Stimulated activated CD8-positive, alpha-beta memory T cell treated with anti-CD3 and anti-CD28 coated beads, Interleukin-12 subunit alpha, Interleukin-12 subunit beta, amount 100 ng/mL, for 24 hours (primary cell): Measurements from ENCODE around the gene ITGBL1.
"Not testable (repeated sequence)": the region's sequence is repeated elsewhere in the genome, so short reads cannot be mapped to it uniquely, and the experiment has no call there.

Experiments
- DNase-seq: peaks from one replicate; pipeline ENCODE4 v3.0.0-alpha.2; 2020; ENCODE audit errors: extremely low read depth

The ITGBL1 gene

DNA sequence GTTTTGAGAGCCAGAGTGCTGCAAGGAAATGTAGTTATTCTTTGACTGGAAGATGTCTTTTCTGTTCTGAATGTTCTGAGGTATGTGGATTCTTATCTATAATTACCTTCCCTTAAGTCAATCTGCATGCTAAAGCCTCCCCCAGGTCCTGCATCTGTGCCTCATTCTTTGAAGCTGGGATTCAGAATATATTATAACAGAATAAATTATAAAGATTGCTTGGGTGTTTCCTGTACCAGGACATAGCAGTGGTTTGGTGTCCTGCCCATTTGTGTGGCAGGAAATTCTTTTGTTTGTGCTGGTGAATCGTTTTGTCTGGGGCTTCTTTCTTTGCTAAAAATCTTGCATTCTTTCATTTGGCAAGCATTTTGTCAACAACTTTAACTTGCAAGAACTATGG lies 60.2 kb downstream of the ITGBL1 start:
- DNase-seq, result no peak

DNA sequence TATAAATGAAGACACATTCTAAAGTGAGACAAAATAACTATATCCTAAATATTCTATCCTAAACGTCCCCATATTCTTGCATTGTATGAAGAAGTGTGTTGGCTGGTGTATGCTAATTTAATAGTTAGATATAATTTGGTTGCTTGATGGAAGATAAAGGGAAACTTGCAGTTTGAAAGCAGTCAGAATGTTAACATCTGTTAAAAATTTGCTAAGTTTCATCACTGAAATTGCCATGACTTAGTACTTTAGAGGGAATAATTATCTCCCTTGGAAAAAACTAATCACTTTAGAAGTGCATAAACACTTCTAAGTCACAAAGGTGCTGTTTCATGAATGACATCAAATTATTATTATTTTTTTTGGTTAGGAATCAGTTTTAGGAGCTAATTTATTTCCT lies 61.6 kb downstream of the ITGBL1 start:
- DNase-seq, result no peak

DNA sequence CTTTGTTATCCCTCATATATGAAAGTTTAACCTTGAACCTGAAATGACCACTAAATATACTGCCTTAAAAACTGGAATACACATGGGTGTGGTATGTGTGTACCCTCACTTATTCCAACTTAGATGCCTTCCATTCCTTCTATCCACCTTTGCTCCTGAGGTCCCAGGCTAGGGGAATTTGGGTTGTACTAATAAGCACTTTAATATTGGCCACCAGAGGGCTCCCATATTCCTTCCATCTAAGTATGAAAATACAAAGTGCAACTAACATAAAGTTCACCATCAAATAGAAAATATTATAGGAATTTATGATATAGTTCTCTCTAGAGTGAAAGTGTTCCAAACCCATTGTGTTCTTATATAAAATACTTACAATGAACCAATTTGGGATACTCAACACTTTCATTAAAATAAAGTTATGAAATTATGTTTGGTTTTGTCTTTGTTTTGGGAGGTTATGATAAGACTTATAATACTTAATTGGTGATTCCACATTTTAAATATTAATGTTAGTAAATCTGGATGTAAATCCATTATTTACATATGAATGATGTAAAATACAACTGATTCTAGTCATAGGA lies 62.3 kb downstream of the ITGBL1 start:
- DNase-seq, result no peak

DNA sequence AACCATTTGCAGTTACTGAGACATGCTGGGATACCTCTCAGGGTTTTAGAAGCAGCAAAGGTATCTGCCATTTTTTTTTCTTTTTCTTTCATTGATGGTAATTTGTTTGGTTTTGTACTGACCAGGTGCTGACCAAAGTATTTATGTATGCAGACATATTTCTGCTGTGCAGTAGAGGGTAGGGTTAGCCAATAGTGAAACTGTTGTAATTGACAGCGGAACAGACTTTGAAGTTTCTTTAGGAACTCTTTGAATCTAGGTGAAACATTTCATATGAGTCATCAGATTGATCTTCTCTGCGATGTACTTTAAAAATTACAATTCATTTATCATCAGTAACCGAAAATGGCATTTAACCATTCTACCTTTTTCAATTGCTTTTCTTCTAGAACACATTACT lies 63.0 kb downstream of the ITGBL1 start:
- DNase-seq, result no peak

DNA sequence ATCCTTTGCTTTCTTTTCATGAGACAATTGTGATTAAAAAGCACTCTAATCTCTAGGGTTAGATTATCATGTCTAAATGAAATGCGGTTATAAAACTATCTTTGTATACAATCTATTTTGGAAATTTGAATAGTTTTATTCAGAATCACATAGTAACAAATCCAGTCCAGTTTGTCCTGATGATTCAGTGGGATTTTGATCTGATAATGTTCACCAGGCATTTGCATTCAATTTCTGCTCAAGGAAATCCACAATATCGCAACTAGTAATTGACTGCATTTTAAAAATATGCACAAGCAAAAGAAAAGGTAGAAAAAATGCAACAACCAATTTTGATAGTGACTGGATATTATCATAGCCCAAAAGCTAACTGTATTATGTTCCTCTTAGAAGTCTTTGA lies 63.8 kb downstream of the ITGBL1 start:
- DNase-seq, result no peak

DNA sequence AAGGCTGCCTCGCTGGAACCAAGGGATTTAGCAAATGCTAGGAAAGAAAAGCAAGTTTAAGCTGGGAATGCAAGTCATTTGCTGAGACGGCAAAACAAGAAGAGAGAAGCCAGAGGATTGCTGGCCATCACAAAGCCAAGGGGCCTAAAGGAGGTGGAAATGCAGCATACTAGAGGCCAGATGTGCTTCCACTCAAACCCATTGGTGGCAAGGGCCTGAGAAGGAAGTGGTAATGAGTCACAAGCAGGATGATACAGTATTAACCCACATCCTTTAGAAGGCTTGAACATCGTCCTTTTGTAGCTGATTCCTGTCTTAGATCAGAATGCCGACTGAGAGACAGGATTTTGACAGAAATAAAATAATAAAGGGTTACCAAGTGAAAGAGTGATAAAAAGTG lies 68.2 kb downstream of the ITGBL1 start:
- DNase-seq, result no peak

DNA sequence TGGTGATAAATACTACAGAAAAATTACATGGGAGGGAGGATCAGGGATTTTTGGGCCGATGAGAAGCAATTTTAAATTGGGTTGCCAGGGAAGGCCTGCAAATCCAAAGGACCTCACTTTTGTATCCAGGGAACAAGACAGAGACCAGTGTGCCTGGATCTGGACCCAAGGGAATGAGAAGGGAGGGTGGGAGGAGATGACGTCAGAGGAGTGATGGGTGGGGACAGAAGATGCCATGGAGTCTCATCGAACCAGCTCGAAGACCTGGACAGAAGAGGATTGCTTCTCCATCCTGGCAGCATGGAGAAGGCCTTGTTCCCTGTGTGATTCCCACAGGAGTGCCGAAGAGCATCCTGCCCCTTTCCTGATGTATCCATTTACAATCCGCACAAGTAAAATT lies 68.9 kb downstream of the ITGBL1 start:
- no peak for DNase-seq

DNA sequence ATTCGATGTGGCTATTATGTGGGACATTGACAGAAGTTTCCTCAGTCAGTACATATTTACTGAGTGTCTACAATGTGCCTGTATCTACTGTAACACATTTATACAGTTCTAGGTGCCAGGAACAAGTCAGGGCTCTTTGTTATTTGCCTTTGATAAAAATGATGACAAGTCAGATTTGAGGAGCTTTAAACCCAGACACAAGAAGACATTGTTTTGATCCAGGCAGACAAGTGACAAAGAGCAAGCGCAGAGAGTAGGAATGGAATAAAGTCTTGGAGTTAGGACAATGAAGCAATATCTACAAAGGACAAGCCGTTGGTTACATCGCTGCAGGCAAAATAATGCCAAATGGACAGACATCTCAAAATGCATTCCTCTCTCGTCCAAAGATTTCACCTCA lies 70.1 kb downstream of the ITGBL1 start:
- DNase-seq, result no peak

DNA sequence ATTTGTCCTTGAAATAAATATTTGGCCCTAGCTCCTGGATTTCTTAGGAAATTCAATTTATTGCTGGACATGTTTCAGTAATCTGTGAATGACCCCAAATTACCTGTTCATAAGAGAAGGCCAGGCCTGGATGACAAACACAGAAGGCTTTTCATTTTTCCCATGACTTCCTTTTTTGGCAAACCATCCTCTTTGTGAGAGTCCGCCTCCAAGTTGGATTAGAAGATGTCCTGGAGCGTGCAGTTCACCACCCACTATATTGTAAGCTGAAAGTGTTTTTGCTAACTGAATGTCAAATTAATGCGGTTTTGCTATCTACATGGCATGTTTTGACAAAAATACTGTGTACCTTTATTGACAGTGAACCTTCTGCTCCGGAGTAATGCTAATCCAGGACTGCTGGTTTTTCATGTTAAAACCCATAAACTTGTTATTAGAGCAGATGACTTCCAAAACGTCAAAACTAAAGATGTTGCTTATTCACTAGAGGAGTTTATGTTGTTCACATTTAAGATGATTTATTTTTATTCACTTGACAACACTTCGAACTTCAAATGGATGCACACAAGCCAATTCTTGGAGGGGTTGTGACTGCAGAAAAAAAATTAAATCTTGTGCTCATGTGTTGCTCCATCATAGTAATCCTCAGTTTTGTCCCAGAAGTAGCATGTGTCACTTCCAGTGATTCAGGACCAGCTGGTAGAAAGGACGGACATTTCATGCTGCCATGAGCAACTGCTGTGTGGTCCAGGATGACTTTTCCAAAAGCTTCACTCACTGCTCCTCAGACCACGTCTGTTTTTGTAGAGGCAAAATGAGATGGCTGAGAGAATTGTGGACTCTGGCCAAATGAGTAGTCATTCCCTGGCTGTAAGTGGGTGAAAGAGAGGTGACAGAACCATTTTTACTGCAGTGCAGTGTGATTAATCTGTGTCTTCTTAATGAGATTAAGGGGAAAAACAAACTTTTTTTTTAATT lies 71.0 kb downstream of the ITGBL1 start:
- DNase-seq, result no peak

DNA sequence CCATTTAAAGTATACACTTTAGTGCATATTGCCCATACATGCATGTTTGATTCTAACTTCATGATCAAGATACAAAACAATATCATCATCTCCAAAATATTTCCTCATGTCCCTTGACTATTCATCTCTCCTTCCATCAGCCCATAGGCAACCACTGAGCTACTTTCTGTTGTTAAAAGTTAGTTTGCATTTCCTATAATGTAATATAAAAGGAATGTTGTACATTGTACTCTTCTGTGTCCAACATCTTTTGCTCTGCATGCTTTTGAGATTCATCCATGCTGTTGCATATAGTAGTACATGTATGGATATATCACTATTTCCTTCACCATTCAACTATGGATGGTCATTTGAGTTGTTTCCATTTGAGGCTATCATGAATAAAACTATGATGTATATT lies 74.7 kb downstream of the ITGBL1 start:
- no peak for DNase-seq

DNA sequence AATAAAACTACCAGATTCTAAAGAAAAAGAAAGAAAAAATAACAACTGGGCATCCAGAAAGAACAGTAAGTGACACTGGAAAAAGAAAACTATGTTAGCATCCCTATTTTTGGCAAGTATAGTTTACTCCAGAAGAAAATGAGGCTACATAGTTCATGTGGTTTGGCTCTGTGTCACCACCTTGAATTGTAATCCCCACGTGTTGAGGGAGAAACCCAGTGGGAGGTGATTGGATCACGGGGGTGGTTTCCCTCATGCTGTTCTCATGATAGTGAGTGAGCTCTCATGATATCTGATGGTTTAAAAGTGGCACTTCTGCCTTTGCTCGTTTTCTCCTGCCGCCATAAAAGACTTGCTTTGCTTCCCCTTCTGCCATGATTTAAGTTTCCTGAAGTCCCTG lies 76.9 kb downstream of the ITGBL1 start:
- no peak for DNase-seq

DNA sequence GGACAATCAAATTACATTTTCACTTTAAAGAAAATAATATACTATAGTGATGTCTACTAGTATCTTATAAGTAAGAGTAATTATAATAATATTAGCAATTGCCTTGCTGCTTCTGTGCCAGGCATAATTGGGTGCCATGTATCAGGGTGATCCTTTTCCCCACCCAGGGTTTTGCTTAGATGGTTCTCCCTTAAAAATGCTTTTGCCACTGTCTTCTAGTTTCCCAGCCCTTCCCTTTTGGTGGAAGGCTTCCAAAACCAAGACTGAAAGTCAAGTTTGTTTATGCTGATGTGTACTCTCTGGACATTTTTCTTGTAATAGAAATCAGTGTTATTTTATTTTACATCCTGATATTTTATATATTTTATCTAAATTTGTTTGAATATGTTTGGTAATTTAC lies 77.8 kb downstream of the ITGBL1 start:
- DNase-seq, result no peak

DNA sequence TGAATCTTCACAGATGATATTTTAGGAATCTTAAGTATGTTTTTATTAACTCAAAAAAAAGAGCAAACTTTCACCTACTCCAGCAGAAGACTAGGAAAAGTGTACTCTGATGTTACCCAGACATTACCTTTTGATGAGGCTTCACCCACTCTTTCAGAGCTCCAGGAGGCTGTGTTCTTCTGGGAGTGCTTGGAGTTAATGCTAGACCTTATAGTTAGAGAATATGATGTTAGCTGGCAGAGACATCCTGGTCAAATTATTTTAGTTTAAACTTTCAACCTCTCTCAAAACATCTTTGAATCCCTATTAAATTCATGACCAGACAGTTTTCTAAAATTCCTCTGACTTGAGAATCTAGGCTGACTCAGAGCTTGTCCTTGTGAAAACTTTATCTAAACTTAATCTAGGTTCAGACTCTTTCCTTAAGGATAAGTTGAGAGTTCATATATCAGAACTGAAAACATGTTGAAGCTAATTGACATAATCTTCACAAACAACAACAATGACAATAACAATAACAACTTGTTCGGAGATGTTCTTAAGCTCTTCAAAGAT lies 82.8 kb downstream of the ITGBL1 start:
- DNase-seq, result no peak

DNA sequence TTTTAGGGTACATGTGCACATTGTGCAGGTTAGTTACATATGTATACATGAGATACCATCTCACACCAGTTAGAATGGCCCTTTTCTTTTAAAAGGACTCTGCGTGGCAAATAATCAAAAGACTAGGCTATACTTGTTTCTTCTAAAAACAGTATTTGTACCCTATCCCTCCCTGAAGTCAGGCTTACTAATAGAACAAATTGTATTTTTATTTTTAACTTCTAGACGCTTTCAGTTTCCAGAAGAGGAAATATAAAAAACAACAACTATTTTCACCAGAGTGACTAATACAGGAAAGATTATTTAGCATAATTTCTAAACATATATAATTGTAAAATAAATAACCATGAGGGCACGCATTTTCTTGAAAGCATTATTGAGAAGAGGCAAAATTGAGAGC lies 83.6 kb downstream of the ITGBL1 start:
- DNase-seq, result no peak

DNA sequence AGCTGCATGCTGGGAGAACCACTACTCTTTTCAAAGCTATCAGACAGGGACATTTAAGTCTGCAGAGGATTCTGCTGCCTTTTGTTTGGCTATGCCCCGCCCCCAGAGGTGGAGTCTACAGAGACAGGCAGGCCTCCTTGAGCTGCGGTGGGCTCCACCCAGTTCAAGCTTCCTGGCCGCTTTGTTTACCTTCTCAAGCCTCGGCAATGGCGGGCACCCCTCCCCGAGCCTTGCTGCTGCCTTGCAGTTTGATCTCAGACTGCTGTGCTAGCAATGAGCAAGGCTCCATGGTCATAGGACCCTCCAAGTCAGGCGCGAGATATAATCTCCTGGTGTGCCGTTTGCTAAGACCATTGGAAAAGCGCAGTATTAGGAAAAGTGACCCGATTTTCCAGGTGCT lies 92.1 kb downstream of the ITGBL1 start:
- not testable (repeated sequence) for DNase-seq

DNA sequence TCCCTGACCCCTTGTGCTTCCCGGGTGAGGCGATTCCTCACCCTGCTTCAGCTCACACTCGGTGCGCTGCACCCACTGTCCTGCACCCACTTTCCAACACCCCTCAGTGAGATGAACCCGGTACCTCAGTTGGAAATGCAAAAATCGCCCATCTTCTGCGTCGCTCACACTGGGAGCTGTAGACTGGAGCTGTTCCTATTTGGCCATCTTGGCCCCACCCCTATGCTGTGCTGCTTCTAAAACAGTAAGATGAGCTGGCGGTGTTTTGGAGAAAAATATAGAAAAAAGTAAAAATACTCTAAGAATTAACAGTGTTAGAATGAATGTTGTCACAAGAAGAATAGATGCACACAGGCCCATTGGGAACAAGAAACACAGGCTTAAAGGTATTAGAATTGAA lies 92.5 kb downstream of the ITGBL1 start:
- DNase-seq, result no peak

DNA sequence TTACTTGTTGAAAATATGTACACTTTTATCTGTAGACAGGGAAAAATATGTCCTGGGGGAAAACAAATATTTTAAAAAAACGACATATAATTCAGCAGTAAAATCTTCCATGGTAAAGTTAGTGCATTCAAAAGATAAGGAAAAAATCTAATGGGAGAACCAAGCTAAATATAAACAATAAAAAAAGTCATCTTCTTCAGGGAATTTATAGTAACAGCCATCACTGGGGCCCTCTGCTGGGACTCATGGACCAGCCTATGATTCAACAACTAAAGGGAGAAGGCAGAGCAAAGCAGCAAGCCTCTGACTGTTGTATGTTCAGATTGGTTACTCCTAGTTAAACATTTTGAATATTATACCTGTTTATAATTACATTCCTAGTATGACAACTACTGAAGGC lies 93.0 kb downstream of the ITGBL1 start:
- no peak for DNase-seq

DNA sequence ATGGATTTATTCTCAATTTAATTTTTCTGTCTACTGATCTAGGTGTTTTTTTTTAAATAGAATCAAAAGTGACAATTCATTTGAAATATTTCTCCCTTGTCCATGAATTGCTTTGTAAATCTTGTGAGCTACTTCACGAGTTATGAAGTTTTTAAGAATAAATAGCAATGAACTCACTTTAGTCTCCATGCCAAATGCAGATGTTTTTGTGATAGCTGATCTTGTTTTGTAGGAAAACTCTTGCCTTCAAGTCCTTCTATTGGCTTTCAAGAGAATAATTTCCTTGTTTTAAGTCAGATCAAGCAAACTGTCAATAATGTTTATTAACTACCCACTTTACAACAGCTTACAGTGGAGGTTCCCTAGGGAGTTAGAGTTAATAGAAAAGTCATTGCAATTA lies 99.8 kb downstream of the ITGBL1 start:
- DNase-seq, result no peak

DNA sequence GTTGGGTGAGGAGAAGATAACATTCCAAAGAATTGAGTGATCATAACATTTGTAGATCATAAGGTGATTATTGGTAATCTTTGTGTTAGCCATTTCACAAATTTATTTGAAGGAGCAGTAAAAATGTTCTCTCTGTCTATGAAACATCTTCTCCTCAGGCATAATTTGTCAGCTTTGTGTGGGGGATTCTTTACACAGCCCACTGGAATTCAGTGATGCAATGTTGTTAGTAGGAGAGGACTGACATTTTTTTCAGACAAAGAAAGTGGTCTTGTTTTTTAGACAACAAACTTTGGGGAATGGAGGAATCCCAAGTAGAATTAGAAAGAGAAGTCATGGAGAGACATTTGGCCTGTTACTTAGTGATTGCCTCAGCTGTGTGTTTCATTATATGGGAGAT lies 100.3 kb downstream of the ITGBL1 start:
- no peak for DNase-seq

DNA sequence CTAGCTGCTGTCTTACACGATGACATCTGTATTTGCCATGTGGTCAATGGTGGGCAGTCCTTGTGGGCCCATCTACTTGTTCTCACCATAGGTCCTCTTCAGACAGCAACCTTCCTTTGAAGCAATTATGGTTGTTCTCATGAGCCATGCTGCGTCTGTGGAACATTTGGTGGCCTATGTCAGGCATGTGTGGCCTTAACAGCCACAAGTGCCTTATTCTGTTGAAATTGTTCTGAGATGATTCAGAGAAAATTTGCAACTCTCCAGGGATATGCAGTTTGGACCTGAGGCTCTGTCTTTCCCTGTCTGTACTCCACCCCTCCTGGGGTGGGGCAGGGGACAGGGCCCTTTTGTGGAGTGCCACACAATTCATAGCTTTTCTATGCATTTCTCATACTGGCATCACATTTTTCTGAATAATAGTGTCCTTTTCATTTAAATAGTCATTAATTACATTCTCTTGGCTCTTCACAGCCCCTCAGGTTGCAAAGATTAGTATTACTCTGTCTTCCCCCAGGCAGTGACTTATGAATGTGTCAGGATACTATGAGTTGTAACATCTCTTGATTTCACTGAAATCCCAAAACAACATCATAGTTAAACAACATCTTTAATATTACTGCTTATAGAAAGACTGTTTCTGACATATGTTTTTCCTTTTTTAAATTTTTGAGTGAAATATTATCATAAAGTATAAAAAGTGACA lies 102.1 kb downstream of the ITGBL1 start:
- no peak for DNase-seq

DNA sequence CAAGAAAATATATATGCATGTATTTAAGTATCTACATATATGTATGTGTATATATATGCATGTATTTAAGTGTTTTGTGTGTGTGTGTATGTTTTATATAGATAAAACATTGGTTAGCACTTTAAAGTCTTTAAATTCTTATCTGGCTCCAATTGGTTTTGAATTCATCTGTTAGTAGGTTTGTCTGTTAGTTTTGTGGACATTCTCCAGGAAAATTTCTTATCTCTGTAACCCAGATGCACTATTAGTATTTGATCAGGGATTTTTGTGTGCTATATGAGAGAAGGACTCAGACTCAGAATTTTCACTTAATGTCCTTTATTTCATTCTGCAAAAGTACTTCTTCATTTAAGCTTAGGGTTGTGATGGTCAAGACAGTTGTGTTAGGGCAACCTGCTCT lies 103.1 kb downstream of the ITGBL1 start:
- DNase-seq, result no peak

DNA sequence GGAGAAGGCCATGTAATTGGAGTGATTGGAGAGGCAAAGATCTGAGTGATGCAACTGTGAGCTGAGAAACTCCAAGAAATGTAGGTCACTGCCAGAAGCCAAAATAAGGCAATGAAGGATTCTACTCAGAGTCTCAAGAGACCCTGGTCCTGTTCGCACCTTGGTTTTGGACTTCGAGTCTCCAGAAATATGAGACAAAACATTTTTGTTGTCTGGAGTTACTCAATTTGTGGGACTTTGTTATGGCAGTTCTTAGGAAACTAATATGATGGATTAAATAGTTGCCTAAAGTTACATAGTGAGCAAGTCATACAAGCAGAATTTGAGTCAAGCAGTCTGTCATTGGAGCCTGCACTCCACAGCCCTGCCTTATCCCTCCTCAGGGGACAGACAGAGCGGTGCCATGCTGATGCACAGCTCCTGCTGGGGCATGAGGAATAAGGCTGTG lies 104.2 kb downstream of the ITGBL1 start:
- no peak for DNase-seq
